ENCODE results near the gene ELP1. TPM values are rescaled to one million over a fixed set of nuclear protein-coding genes. Genes with fewer than 3 reads are reported as not detected.

ELP1 gene
- total RNA-seq, 2 experiments from 2014 or later, result 25.5 to 29.2 TPM

- ChIA-PET POLR2A (no interaction called here), CTCF (interaction anchor here (0.9 kb wide), 1 partner anchor 19 kb away, joined by 3 read pairs; no protein-coding TSS in a partner anchor)
- no peak overlapping the region for H3K4me3 Mint-ChIP-seq
- no peak overlapping the region for H3K27ac Mint-ChIP-seq
- intact Hi-C loops (cut with micrococcal nuclease), result loop anchor here (10.0 kb wide), 1 partner anchor 457 kb away; the partner anchor contains the start of gene EPB41L4B
- DNase-seq, result no peak
- no peaks in the 10 kb centered on the region for H3K27me3 Mint-ChIP-seq
- H3K9me3 Mint-ChIP-seq, result no peaks in the 10 kb centered on the region
- H3K4me1 Mint-ChIP-seq (ENCODE audit: low read depth), result no peaks in the 10 kb centered on the region
- peaks cover 36% of the 10 kb centered on the region for H3K36me3 Mint-ChIP-seq
These were observed 66.1 kb downstream of the ELP1 start for GRCh38 chr9:108867829-108868228.

GRCh38 chr9:108867116-108867515, 66.8 kb downstream of the ELP1 start:
- no peaks in the 10 kb centered on the region for H3K27me3 Mint-ChIP-seq
- H3K36me3 Mint-ChIP-seq, result peaks cover 32% of the 10 kb centered on the region
- intact Hi-C loops (cut with micrococcal nuclease), result loop anchor here (10.0 kb wide), 1 partner anchor 458 kb away; the partner anchor contains the start of gene EPB41L4B
- ChIA-PET POLR2A (no interaction called here), CTCF (interaction anchor here (0.7 kb wide), 1 partner anchor 154 kb away, joined by 3 read pairs; no protein-coding TSS in a partner anchor)
- H3K27ac Mint-ChIP-seq, result no peak overlapping the region
- H3K9me3 Mint-ChIP-seq, result no peaks in the 10 kb centered on the region
- no peak overlapping the region for H3K4me3 Mint-ChIP-seq
- H3K4me1 Mint-ChIP-seq (ENCODE audit: low read depth), result no peaks in the 10 kb centered on the region
- DNase-seq, result no peak

GRCh38 chr9:108866001-108866420, 67.9 kb downstream of the ELP1 start:
- Mint-ChIP-seq H3K27me3 (no peaks in the 10 kb centered on the region), H3K27ac (no peak overlapping the region), H3K4me3 (no peak overlapping the region), H3K9me3 (no peaks in the 10 kb centered on the region), H3K36me3 (peaks cover 24% of the 10 kb centered on the region), H3K4me1 (ENCODE audit: low read depth) (no peaks in the 10 kb centered on the region)
- DNase-seq, result no peak
- ChIA-PET POLR2A (no interaction called here), CTCF (no interaction called here)
- intact Hi-C loops (cut with micrococcal nuclease), result loop anchor here (10.0 kb wide), 1 partner anchor 459 kb away; the partner anchor contains the start of gene EPB41L4B

GRCh38 chr9:108865037-108865436, 68.9 kb downstream of the ELP1 start:
- H3K4me1 Mint-ChIP-seq (ENCODE audit: low read depth), result no peaks in the 10 kb centered on the region
- H3K36me3 Mint-ChIP-seq, result peaks cover 17% of the 10 kb centered on the region
- H3K27ac Mint-ChIP-seq, result no peak overlapping the region
- no peaks in the 10 kb centered on the region for H3K9me3 Mint-ChIP-seq
- POLR2A ChIA-PET, result no interaction called here
- no peaks in the 10 kb centered on the region for H3K27me3 Mint-ChIP-seq
- H3K4me3 Mint-ChIP-seq, result no peak overlapping the region
- DNase-seq, result no peak
- intact Hi-C loops (cut with micrococcal nuclease), result loop anchor here (10.0 kb wide), 1 partner anchor 460 kb away; the partner anchor contains the start of gene EPB41L4B
- CTCF ChIA-PET, result no interaction called here

GRCh38 chr9:108864446-108864845, 69.5 kb downstream of the ELP1 start:
- no peaks in the 10 kb centered on the region for H3K4me1 Mint-ChIP-seq (ENCODE audit: low read depth)
- intact Hi-C loops (cut with micrococcal nuclease), result loop anchor here (10.0 kb wide), 1 partner anchor 460 kb away; the partner anchor contains the start of gene EPB41L4B

GRCh38 chr9:108863891-108864290, 70.0 kb downstream of the ELP1 start:
- ChIA-PET POLR2A (no interaction called here), CTCF (interaction anchor here (0.7 kb wide), 1 partner anchor 465 kb away, joined by 4 read pairs; no protein-coding TSS in a partner anchor)
- Mint-ChIP-seq H3K27ac (no peak overlapping the region), H3K36me3 (peaks cover 11% of the 10 kb centered on the region), H3K4me1 (ENCODE audit: low read depth) (no peaks in the 10 kb centered on the region), H3K9me3 (no peaks in the 10 kb centered on the region), H3K27me3 (no peaks in the 10 kb centered on the region), H3K4me3 (no peak overlapping the region)
- no peak for DNase-seq
- intact Hi-C loops (cut with micrococcal nuclease), result loop anchor here (10.0 kb wide), 1 partner anchor 461 kb away; the partner anchor contains the start of gene EPB41L4B

More at GRCh38 chr9:108864446-108864845, 69.5 kb downstream of the ELP1 start:
- ChIA-PET POLR2A (no interaction called here), CTCF (interaction anchor here (0.7 kb wide), 1 partner anchor 464 kb away, joined by 4 read pairs; no protein-coding TSS in a partner anchor)
- H3K9me3 Mint-ChIP-seq, result no peaks in the 10 kb centered on the region
- H3K27me3 Mint-ChIP-seq, result no peaks in the 10 kb centered on the region
- no peak overlapping the region for H3K4me3 Mint-ChIP-seq
- H3K27ac Mint-ChIP-seq, result no peak overlapping the region
- no peak for DNase-seq
- peaks cover 16% of the 10 kb centered on the region for H3K36me3 Mint-ChIP-seq

- no peak for DNase-seq
- H3K27me3 Mint-ChIP-seq, result no peaks in the 10 kb centered on the region
- H3K4me3 Mint-ChIP-seq, result no peak within 1 kb of the TSS
- H3K36me3 Mint-ChIP-seq, result no peaks in the 10 kb centered on the region
- H3K27ac Mint-ChIP-seq, result no peak within 1 kb of the TSS
- intact Hi-C loops (cut with micrococcal nuclease), result loop anchor here (10.0 kb wide), 1 partner anchor 463 kb away; the partner anchor contains the start of gene EPB41L4B
- ChIA-PET CTCF (no interaction called here), POLR2A (no interaction called here)
- H3K9me3 Mint-ChIP-seq, result no peaks in the 10 kb centered on the region
- H3K4me1 Mint-ChIP-seq (ENCODE audit: low read depth), result no peaks in the 10 kb centered on the region
These were observed 71.9 kb downstream of the ELP1 start, which contains the start of gene ACTL7A for GRCh38 chr9:108861997-108862396. ACTL7A (plus strand) TSS chr9:108862266; CDS start chr9:108862323, 57 bp downstream.

GRCh38 chr9:108861464-108861863, 72.5 kb downstream of the ELP1 start:
- no peaks in the 10 kb centered on the region for H3K4me1 Mint-ChIP-seq (ENCODE audit: low read depth)
- H3K36me3 Mint-ChIP-seq, result no peaks in the 10 kb centered on the region
- no peak overlapping the region for H3K27ac Mint-ChIP-seq
- no peak overlapping the region for H3K4me3 Mint-ChIP-seq
- no peaks in the 10 kb centered on the region for H3K27me3 Mint-ChIP-seq
- no peaks in the 10 kb centered on the region for H3K9me3 Mint-ChIP-seq
- intact Hi-C loops (cut with micrococcal nuclease), result loop anchor here (10.0 kb wide), 1 partner anchor 463 kb away; the partner anchor contains the start of gene EPB41L4B
- no peak for DNase-seq
- CTCF ChIA-PET, result no interaction called here
- POLR2A ChIA-PET, result no interaction called here

- CTCF ChIA-PET, result no interaction called here
- no peak overlapping the region for H3K4me3 Mint-ChIP-seq
- H3K4me1 Mint-ChIP-seq (ENCODE audit: low read depth), result no peaks in the 10 kb centered on the region
- no peaks in the 10 kb centered on the region for H3K9me3 Mint-ChIP-seq
- intact Hi-C loops (cut with micrococcal nuclease), result loop anchor here (10.0 kb wide), 1 partner anchor 464 kb away; the partner anchor contains the start of gene EPB41L4B
- no peaks in the 10 kb centered on the region for H3K27me3 Mint-ChIP-seq
- no peak overlapping the region for H3K27ac Mint-ChIP-seq
- no peak for DNase-seq
- H3K36me3 Mint-ChIP-seq, result no peaks in the 10 kb centered on the region
- POLR2A ChIA-PET, result no interaction called here
These were observed 73.2 kb downstream of the ELP1 start for GRCh38 chr9:108860764-108861163.

- ChIA-PET CTCF (no interaction called here), POLR2A (no interaction called here)
- Mint-ChIP-seq H3K36me3 (no peaks in the 10 kb centered on the region), H3K4me3 (no peak overlapping the region), H3K9me3 (no peaks in the 10 kb centered on the region), H3K4me1 (ENCODE audit: low read depth) (no peaks in the 10 kb centered on the region), H3K27ac (no peak overlapping the region), H3K27me3 (no peaks in the 10 kb centered on the region)
- intact Hi-C loops (cut with micrococcal nuclease), result loop anchor here (10.0 kb wide), 1 partner anchor 464 kb away; the partner anchor contains the start of gene EPB41L4B
- no peak for DNase-seq
These were observed 73.6 kb downstream of the ELP1 start for GRCh38 chr9:108860354-108860753.

GRCh38 chr9:108859459-108860114, 74.3 kb downstream of the ELP1 start:
- no peaks in the 10 kb centered on the region for H3K36me3 Mint-ChIP-seq
- intact Hi-C loops (cut with micrococcal nuclease), result loop anchor here (10.0 kb wide), 1 partner anchor 465 kb away; the partner anchor contains the start of gene EPB41L4B
- ChIA-PET CTCF (no interaction called here), POLR2A (no interaction called here)
- no peaks in the 10 kb centered on the region for H3K9me3 Mint-ChIP-seq
- DNase-seq, result no peak
- H3K4me3 Mint-ChIP-seq, result no peak overlapping the region
- no peaks in the 10 kb centered on the region for H3K4me1 Mint-ChIP-seq (ENCODE audit: low read depth)
- H3K27ac Mint-ChIP-seq, result no peak overlapping the region
- no peaks in the 10 kb centered on the region for H3K27me3 Mint-ChIP-seq

- H3K27ac Mint-ChIP-seq, result no peak overlapping the region
- no peaks in the 10 kb centered on the region for H3K36me3 Mint-ChIP-seq
- H3K9me3 Mint-ChIP-seq, result no peaks in the 10 kb centered on the region
- no peaks in the 10 kb centered on the region for H3K27me3 Mint-ChIP-seq
- ChIA-PET CTCF (no interaction called here), POLR2A (no interaction called here)
- intact Hi-C loops (cut with micrococcal nuclease), result no loop called here
- no peak overlapping the region for H3K4me3 Mint-ChIP-seq
- H3K4me1 Mint-ChIP-seq (ENCODE audit: low read depth), result no peaks in the 10 kb centered on the region
- DNase-seq, result no peak
These were observed 76.4 kb downstream of the ELP1 start for GRCh38 chr9:108857572-108857971.

Measured in activated CD4-positive, alpha-beta memory T cell treated with anti-CD3 and anti-CD28 coated beads for 36 hours (primary cell).